ENCODE data around the gene STRADA.

The STRADA gene

GRCh38 chr17:63682441-63682840 is 59.2 kb downstream of the STRADA start:
- no peak for DNase-seq

GRCh38 chr17:63681530-63681929 is 60.1 kb downstream of the STRADA start:
- DNase-seq, result no peak

- no peak for DNase-seq
Measured at GRCh38 chr17:63680700-63681099, 60.9 kb downstream of the STRADA start.

GRCh38 chr17:63679214-63679613 is 62.4 kb downstream of the STRADA start:
- no peak for DNase-seq

GRCh38 chr17:63676584-63676983 is 65.0 kb downstream of the STRADA start:
- DNase-seq, result no peak

GRCh38 chr17:63675607-63676546 is 65.7 kb downstream of the STRADA start:
- peak; percentile 85 for DNase-seq

GRCh38 chr17:63675231-63675606 is 66.4 kb downstream of the STRADA start:
- no peak for DNase-seq

GRCh38 chr17:63672856-63673255 is 68.7 kb downstream of the STRADA start:
- DNase-seq, result no peak

GRCh38 chr17:63665527-63666214 is 75.9 kb downstream of the STRADA start:
- no peak for DNase-seq

- DNase-seq, result no peak
Measured at GRCh38 chr17:63659850-63660249, 81.7 kb downstream of the STRADA start.

GRCh38 chr17:63658366-63658765 is 83.2 kb downstream of the STRADA start:
- DNase-seq, result no peak

- DNase-seq, result no peak
Measured at GRCh38 chr17:63657786-63658185, 83.8 kb downstream of the STRADA start.

GRCh38 chr17:63653050-63653449 is 88.5 kb downstream of the STRADA start:
- peak; percentile 15 for DNase-seq
